GM23248 (cell line): Measurements from ENCODE around the gene CDC42SE2. TPM values are rescaled to one million over a fixed set of nuclear protein-coding genes. Genes with fewer than 3 reads are reported as not detected.

ENCODE experiments used
- DNase-seq: peaks from one replicate; pipeline ENCODE4 v3.0.0-alpha.2; 2015
- H2AFZ ChIP-seq: fragments of 200-600 bp; sonication (generic); 2 replicates; pipeline ENCODE4 v1.6.1; 2016; ENCODE audit warnings: antibody characterized with exemption
- H3F3A ChIP-seq: fragments of 200-600 bp; sonication (generic); 2 replicates; pipeline ENCODE4 v1.6.1; 2016; ENCODE audit warnings: mild to moderate bottlenecking, antibody characterized with exemption, mixed run types; ENCODE audit not compliant: insufficient read depth
- H3K27ac ChIP-seq: fragments of 200-600 bp; sonication (generic); 2 replicates; pipeline ENCODE4 v1.5.1; 2016; ENCODE audit warnings: mild to moderate bottlenecking
- H3K27me3 ChIP-seq: fragments of 200-600 bp; sonication (generic); replicated peaks from 2 replicates; pipeline ENCODE4 v1.6.1; 2016; ENCODE audit warnings: mild to moderate bottlenecking; ENCODE audit not compliant: insufficient read depth
- H3K36me3 ChIP-seq: fragments of 200-600 bp; sonication (generic); 2 replicates; pipeline ENCODE4 v1.6.1; 2016; ENCODE audit warnings: low read depth, mild to moderate bottlenecking
- H3K4me1 ChIP-seq: fragments of 200-600 bp; sonication (generic); 2 replicates; pipeline ENCODE4 v1.6.1; 2016; ENCODE audit warnings: mild to moderate bottlenecking; ENCODE audit not compliant: insufficient read depth
- H3K4me2 ChIP-seq: fragments of 200-600 bp; sonication (generic); one replicate; pipeline ENCODE4 v1.6.1; 2016; ENCODE audit warnings: mild to moderate bottlenecking; ENCODE audit not compliant: unreplicated experiment
- H3K4me3 ChIP-seq: fragments of 200-600 bp; sonication (generic); 2 replicates; pipeline ENCODE4 v1.5.1; 2016; ENCODE audit warnings: mild to moderate bottlenecking
- H3K79me2 ChIP-seq: fragments of 200-600 bp; sonication (generic); 2 replicates; pipeline ENCODE4 v1.6.1; 2016; ENCODE audit warnings: mild to moderate bottlenecking; ENCODE audit not compliant: insufficient read depth
- H3K9ac ChIP-seq: fragments of 200-600 bp; sonication (generic); 2 replicates; pipeline ENCODE4 v1.6.1; 2016; ENCODE audit warnings: mild to moderate bottlenecking
- H3K9me2 ChIP-seq: fragments of 200-600 bp; sonication (generic); 2 replicates; pipeline ENCODE4 v1.6.1; 2016; ENCODE audit warnings: mixed run types, mild to moderate bottlenecking, moderate library complexity; ENCODE audit not compliant: insufficient read depth
- H3K9me3 ChIP-seq: fragments of 200-600 bp; sonication (generic); one replicate; pipeline ENCODE4 v1.6.1; 2017; ENCODE audit warnings: low read depth
- H4K20me1 ChIP-seq: fragments of 200-600 bp; sonication (generic); 2 replicates; pipeline ENCODE4 v1.6.0; 2016; ENCODE audit not compliant: insufficient read depth
- EZH2 ChIP-seq: fragments of 200-600 bp; sonication (generic); IDR thresholded peaks from 2 replicates; pipeline ENCODE4 v1.6.1; 2018; ENCODE audit warnings: antibody characterized with exemption, mild to moderate bottlenecking; ENCODE audit not compliant: insufficient read depth, poor library complexity, severe bottlenecking
- EZH2phosphoT487 ChIP-seq: fragments of 200-600 bp; sonication (generic); IDR thresholded peaks from 2 replicates; pipeline ENCODE4 v1.6.1; 2018; ENCODE audit warnings: antibody characterized with exemption, moderate library complexity, mild to moderate bottlenecking, low read depth; ENCODE audit not compliant: insufficient read depth
- WGBS, 2 experiments: methylation state at CpG; one replicate each; pipeline ENCODE4 v1.1.6; 2015 to 2017; ENCODE audit warnings: low lambda C conversion rate in 2 of 2, low coverage in 1 of 2; ENCODE audit errors: missing lambda C conversion rate in 2 of 2; 5-methylcytosine and 5-hydroxymethylcytosine counted together
- in situ Hi-C: fragments of 300-500 bp; cut with MboI; formaldehyde crosslinking; loops from 2 replicates; pipeline ENCODE4 v1.15.0; 2020
- polyA plus RNA-seq: library from polyadenylated mRNA; unstranded; fragments of >200 nt; fragmentation: Nextera tagmentation; extraction: Ambion mirVana; gene quantifications from 2 replicates; pipeline ENCODE4 v1.2.1, GENCODE V29; 2016
- total RNA-seq: library from RNA; depleted of rRNA; stranded (reverse); fragments of >200 nt; shearing (Covaris generic); gene quantifications from 2 replicates; pipeline ENCODE4 v1.2.3, GENCODE V29; 2014

CDC42SE2 gene
- total and polyA plus RNA-seq, 2 experiments from 2014 or later = 13.7 to 17.5 TPM

- in situ Hi-C loops = no loop called here
- TF ChIP-seq EZH2 (no peak), EZH2phosphoT487 (no peak)
Measured at GRCh38 chr5:131416729-131417128, 152.9 kb downstream of the CDC42SE2 start.

GRCh38 chr5:131417240-131417869 lies 153.5 kb downstream of the CDC42SE2 start:
- Histone ChIP-seq H3K9me3 (no peaks in the 10 kb centered on the region), H3K4me1 (no peaks in the 10 kb centered on the region), H2AFZ (no peak overlapping the region), H3K36me3 (no peaks in the 10 kb centered on the region), H3K79me2 (no peaks in the 10 kb centered on the region), H3K9ac (no peak overlapping the region), H3K4me2 (no peak overlapping the region), H3K9me2 (no peaks in the 10 kb centered on the region), H3K27me3 (no peaks in the 10 kb centered on the region), H3K4me3 (no peak overlapping the region), H3F3A (no peaks in the 10 kb centered on the region), H3K27ac (no peak overlapping the region), H4K20me1 (no peaks in the 10 kb centered on the region)
- in situ Hi-C loops = no loop called here
- peak; percentile 80 for DNase-seq
- TF ChIP-seq EZH2phosphoT487 (no peak), EZH2 (no peak)
- 19 to 20% methylated on average over 7 of the region's 7 CpGs for WGBS, 2 experiments

More at GRCh38 chr5:131416729-131417128, 152.9 kb downstream of the CDC42SE2 start:
- no peaks in the 10 kb centered on the region for H3K9me3 ChIP-seq
- H3K4me1 ChIP-seq = no peaks in the 10 kb centered on the region
- H2AFZ ChIP-seq = no peak overlapping the region
- no peak for DNase-seq
- no peaks in the 10 kb centered on the region for H3K36me3 ChIP-seq
- no peak overlapping the region for H3K9ac ChIP-seq
- H3K4me3 ChIP-seq = no peak overlapping the region
- H3K79me2 ChIP-seq = no peaks in the 10 kb centered on the region
- H3K27me3 ChIP-seq = no peaks in the 10 kb centered on the region
- H3K4me2 ChIP-seq = no peak overlapping the region
- H3F3A ChIP-seq = no peaks in the 10 kb centered on the region
- H3K9me2 ChIP-seq = no peaks in the 10 kb centered on the region
- 94% methylated on average over 3 of the region's 3 CpGs for WGBS, 2 experiments
- H3K27ac ChIP-seq = no peak overlapping the region
- no peaks in the 10 kb centered on the region for H4K20me1 ChIP-seq

GRCh38 chr5:131418846-131419245 lies 155.0 kb downstream of the CDC42SE2 start:
- no peaks in the 10 kb centered on the region for H3K27me3 ChIP-seq
- H4K20me1 ChIP-seq = no peaks in the 10 kb centered on the region
- H3K27ac ChIP-seq = no peak overlapping the region
- 77 to 79% methylated on average over 4 to 7 of the region's 7 CpGs for WGBS, 2 experiments
- no peak for DNase-seq
- no peak for TF ChIP-seq EZH2
- no peak for TF ChIP-seq EZH2phosphoT487
- no peak overlapping the region for H2AFZ ChIP-seq
- no peak overlapping the region for H3K9ac ChIP-seq
- no peaks in the 10 kb centered on the region for H3K9me3 ChIP-seq
- in situ Hi-C loops = no loop called here
- no peak overlapping the region for H3K4me2 ChIP-seq
- no peaks in the 10 kb centered on the region for H3K36me3 ChIP-seq
- no peaks in the 10 kb centered on the region for H3F3A ChIP-seq
- H3K9me2 ChIP-seq = no peaks in the 10 kb centered on the region
- no peaks in the 10 kb centered on the region for H3K79me2 ChIP-seq
- H3K4me1 ChIP-seq = no peaks in the 10 kb centered on the region
- H3K4me3 ChIP-seq = no peak overlapping the region

GRCh38 chr5:131419877-131420276 lies 156.0 kb downstream of the CDC42SE2 start:
- TF ChIP-seq EZH2 (no peak), EZH2phosphoT487 (no peak)
- Histone ChIP-seq H3K9me3 (no peaks in the 10 kb centered on the region), H3K27me3 (no peaks in the 10 kb centered on the region), H4K20me1 (no peaks in the 10 kb centered on the region), H3K9ac (no peak overlapping the region), H3K79me2 (no peaks in the 10 kb centered on the region), H3K9me2 (no peaks in the 10 kb centered on the region), H3K4me2 (no peak overlapping the region), H2AFZ (no peak overlapping the region), H3K4me1 (no peaks in the 10 kb centered on the region), H3F3A (no peaks in the 10 kb centered on the region), H3K27ac (no peak overlapping the region), H3K36me3 (no peaks in the 10 kb centered on the region), H3K4me3 (no peak overlapping the region)
- DNase-seq = no peak
- 97 to 98% methylated on average over 4 of the region's 4 CpGs for WGBS, 2 experiments
- in situ Hi-C loops = no loop called here

GRCh38 chr5:131423056-131423455 lies 159.2 kb downstream of the CDC42SE2 start:
- 64% methylated on average over 2 of the region's 2 CpGs for WGBS, 2 experiments
- no peak for TF ChIP-seq EZH2
- TF ChIP-seq EZH2phosphoT487 = no peak
- H3K4me2 ChIP-seq = no peak overlapping the region
- peaks cover 6% of the 10 kb centered on the region; the same call in 1 of the 2 replicates for H3K36me3 ChIP-seq
- no peak overlapping the region for H3K4me3 ChIP-seq
- in situ Hi-C loops = no loop called here
- H4K20me1 ChIP-seq = no peaks in the 10 kb centered on the region
- H3K9ac ChIP-seq = no peak overlapping the region
- DNase-seq = peak; percentile 60
- no peaks in the 10 kb centered on the region for H3K9me2 ChIP-seq
- no peak overlapping the region for H3K27ac ChIP-seq
- no peak overlapping the region for H2AFZ ChIP-seq
- no peaks in the 10 kb centered on the region for H3K9me3 ChIP-seq
- H3K4me1 ChIP-seq = no peaks in the 10 kb centered on the region
- no peaks in the 10 kb centered on the region for H3F3A ChIP-seq
- H3K79me2 ChIP-seq = no peaks in the 10 kb centered on the region
- no peaks in the 10 kb centered on the region for H3K27me3 ChIP-seq
